HG03571 (cell line): ENCODE measurements around the gene NMT2.

Experiments used
- ATAC-seq: cut with Tn5 transposase; IDR thresholded peaks from one replicate; pipeline ENCODE4 v1.9.1; 2021; ENCODE audit not compliant: unreplicated experiment

NMT2 gene

DNA sequence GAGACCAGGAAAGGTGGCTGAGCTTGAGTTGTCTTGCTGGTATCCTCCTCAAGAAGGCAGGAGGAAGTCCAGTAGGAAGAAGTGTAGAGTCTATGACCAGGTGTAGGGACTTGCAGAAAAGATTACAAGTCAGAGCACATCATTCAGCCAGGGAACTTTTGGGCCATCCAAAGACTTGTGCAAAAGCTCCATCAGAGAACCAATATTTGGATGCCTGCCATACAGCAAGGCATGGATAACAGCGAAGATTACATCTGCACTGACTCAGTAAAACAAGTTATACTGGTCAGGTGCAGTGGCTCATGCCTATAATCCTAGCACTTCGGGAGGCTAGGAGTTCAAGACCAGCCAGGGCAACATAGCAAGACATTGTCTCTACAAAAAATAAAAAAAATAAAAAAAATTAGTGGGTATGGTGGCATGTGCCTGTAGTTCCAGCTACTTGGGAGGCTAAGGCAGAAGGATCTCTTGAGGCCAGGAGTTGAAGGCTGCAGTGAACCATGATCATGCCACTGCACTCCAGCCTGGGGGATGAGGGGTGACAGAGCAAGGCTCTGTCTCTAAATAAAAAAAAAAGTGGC, 13.2 kb upstream of the NMT2 start:
- ATAC-seq = no peak

DNA sequence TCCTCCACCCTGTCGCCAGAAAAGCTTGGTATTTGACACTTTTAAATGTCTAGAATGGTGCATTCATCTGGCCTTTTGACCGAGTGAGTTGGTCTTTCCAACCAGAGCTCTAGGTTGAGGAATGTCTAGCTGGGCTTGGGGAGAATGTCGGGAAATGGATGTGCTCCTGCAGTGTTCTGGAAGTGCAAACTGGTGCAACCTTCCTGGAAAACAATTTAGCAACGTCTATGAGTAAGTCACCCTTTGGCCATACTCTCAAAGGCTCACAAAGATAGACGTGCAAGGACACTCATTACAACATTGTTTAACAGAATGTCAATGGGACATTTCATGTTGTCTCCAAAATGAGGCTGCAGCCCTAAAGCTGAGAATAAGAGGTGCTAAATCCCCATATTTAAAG, 12.2 kb upstream of the NMT2 start:
- no peak for ATAC-seq

DNA sequence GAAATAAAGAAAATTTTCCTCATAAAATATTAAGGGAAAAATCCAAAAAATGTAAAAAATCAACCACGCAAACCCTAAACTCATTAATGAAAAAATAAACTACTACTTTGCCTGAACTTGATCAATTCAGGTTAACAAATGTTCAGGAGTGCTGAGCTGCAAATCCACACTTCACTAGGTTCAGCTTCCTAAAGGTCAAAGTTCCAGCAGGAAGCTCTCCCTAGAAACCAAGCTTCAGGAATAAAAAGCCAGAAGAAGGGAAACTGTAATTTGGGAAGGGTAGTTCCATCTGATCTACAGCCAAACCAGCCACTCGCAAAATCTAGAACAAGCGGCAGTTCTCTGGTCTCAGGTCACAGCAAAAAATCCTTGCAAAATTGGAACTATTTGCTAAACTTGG, 7.8 kb upstream of the NMT2 start:
- no peak for ATAC-seq

DNA sequence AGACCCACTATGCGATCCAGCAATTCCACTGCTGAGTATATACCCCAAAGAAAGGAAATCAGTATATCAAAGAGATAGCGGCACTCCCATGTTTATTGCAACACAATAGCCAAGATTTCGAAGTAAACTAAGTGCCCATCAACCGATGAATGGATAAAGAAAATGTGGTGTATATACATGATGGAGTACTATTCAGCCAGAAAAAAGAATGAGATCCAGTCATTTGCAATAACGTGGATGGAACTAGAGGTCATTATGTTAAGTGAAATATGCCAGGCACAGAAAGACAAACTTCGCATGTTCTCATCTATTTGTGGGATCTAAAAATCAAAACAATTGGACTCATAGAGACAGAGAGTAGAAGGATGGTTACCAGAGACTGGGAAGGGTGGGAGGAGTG, 7.1 kb upstream of the NMT2 start:
- no peak for ATAC-seq

DNA sequence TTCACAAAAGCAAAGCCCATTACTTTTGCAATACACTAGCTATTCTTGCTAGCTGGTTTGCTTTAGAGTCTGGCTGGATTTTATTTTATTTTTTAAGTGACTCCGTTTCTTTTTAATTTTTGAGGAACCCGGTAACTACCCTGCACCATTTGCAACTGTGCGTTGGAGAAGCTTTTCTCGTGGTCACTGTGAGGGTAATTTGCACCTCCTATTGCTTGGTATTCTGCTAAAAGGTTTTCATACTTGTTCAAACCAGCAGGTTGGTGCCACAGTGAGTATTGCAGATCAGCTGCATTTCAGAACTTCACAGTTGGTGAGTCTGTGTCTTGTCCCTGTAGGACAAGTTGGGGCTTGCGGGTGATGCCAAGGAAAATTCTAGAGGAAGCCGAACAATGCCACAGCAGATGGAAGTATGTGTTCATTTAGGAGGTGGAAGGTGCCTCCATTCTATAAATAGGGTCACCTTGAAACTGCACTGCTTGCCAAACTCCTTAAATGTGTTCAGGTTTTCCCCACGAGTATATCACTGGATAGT, 3.9 kb upstream of the NMT2 start:
- no peak for ATAC-seq

DNA sequence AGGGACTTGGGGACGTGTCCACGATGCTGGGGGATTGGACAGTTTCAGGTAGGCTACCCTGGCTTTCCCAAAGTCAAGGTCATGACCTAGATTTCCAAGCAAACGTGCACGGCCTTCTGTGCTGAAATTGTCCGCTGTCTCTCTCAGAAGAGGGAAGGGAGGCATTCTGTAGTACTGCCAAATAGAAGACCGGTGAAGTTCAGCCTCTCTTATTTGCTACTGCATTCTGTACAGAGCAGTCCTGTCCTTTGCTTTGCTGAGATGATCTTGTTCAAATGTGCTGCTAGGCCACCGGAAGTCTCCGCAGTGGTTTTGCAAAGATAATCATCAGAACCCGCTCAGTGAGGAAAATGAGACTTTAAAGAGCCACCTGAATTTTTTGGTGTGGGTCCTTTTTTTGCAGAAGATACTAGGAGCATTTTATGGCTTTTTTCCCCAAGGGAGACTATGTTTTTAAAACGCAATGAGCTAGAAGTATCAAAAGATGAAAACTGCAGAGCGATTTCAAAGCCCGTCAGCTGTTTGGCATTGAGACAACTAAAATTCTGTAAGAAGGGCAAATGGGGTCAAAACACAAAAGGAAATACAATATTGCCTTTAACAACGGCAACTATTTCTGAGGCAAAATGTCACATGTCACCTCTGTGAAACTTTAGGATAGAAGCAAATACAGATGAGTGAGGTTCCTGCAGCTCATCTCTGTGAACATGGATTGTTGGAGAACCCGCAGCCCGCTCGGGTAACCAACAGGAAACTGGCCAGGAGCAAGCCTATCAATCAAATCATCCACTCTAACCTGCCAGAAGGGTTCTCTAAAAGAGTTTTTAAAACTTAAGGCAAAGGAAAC, 1.3 kb upstream of the NMT2 start:
- no peak for ATAC-seq

DNA sequence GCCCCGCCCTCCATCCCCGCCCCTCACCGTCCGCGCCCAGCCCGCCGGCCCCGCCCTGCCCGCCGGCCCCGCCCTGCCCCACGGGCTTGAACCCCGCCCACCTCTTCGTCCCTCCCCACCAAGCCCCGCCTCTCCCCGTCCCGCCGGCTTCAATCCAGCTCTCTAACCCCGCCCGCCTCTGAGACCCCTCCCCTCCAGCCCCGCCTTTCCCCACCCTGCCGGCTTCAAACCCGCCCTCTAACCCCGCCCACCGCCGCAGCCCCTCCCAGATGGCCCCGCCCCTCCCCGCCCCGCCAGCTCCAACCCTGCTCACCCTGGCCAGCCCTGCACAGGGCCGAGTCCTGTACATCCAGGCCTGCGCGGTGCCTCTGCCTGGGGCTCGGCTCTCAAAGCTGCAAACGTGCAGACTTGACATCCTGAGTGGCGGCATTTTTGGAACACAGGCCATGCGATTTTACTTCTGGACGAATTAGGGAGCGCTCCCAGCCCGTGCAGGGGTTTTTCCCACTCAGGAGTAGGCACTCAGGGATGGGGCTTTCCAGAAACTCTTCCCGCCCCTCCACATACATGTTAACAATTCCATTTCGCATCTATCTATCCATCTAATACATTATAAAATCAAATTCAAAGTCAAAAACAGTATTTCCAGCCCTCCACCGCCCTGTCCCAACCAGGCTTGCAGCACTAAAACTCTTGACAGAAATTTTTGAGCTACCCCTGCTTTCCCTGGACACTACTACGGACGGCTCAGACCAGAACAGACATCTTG, 477 bp upstream of the NMT2 start:
- ATAC-seq = peak; percentile 50

DNA sequence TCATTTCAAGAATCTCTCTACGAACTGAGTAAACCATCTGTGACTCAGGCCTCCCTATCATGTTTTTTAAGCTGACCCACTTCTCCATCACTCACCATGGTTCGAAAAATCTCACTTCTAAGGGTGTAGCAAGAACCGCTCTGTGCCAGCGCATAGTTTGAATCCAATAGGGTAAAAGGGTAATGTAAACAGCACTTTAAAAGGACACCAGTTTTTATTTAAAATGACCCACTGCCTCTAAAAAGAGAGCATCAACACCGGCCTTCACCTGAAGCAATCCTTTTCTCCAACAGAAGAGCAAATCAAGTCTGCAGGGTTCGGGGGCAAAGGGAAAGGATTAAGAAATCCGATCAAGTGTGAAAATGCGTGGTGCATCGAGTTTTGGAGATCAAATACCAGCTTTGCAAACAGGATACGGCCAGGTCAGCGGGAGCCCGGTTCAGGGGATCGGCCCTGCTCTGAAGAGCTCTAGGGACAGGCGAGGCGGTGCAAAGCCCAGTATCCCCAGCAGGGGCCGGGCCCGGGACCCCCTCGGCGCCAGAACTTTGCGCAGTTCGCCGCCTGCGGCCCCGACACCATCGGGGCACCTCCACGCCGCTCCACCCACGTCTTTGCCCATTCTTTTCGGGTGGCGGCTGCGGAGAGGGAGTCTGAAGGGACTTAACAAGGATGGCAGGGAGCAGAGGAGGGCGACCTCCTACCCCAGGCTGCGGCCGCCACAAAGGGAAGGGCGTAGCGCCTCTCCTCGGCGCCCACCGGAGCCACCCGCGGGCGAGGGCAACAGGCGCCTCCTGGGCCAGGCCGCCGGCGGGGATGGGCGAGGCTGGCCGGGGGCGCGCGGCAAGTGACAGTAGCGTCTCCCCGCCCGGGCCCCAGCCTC, 842 bp downstream of the NMT2 start:
- peak; percentile 32 for ATAC-seq

DNA sequence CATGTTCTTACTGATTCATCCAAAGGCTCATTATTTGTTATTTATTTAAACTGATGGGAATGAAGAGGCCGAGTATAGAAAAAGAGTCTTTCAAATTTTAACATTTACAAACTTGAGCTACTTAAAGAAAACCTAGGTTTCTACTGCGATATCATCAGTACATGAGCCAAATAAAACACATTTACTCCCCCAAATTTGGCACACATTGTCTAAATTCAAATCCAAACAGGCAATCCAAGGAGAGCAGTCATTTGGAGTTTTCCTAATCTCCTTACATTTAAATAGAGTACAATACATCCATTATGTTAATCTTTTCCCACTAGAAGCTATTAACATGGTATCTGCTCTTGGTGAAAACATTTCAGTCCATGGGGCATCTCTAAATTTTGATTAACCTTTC, 2.2 kb downstream of the NMT2 start:
- ATAC-seq = no peak

DNA sequence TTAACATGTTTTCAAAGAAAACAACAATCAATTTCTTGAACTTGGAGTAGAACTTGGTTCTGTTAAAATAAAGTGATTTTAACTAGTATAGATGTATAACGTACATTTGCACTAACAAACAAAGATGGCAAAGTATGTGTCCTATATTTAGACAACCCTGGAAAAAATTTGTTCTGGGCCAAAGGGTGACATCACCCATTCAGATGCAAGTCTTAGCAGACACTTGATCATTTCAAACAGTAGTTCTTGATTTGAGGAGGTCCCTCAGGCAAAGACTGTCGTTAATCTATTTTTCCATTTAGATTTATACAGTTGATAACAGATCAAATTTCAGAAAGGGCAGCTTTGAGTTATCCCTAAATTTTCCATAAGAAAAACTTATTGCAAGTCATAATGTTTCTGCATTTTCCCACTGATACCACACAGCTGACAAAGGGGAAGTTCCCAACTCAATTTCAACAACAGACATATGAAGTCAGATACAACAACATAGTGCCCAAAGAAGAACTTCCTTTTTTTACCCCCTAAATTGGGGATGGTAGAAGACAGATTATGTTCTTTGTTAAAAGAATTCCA, 5.2 kb downstream of the NMT2 start:
- no peak for ATAC-seq

DNA sequence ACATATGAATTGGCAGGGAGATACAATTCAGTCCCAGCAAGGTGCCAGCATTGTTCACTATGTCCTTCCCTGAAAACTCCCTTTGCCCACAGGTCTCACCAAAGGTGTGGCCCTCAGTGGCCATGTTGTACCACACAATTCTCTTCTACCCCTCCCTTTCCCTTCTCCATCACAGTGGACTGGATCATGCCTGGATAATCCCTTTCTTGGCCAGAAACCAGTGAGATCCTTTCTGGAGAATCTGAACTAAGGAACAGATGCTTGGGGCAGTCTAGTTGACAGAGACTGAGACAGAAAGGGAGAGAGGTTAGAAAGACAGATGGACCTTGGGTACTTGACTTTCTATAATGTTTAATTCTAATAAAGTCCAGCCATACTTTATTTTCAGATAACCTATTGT, 9.5 kb downstream of the NMT2 start:
- no peak for ATAC-seq

DNA sequence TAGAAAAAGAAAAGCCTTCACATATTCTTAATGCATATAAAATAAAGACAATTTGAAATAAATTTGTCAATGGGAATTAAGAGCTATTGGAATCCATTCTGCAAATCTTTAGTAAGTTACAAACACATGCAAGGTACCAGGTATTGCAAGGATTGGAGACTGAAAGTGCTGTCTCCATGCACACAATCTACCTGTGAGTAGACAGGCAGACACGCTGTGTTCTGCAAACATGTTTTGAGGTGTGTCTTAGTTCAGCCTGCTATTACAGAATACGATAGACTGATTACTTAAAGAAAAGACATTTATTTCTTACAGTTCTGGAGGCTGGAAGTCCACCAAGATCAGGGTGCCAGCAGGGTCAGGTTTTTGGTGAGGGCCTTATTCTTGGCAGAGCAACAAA, 10.0 kb downstream of the NMT2 start:
- no peak for ATAC-seq

DNA sequence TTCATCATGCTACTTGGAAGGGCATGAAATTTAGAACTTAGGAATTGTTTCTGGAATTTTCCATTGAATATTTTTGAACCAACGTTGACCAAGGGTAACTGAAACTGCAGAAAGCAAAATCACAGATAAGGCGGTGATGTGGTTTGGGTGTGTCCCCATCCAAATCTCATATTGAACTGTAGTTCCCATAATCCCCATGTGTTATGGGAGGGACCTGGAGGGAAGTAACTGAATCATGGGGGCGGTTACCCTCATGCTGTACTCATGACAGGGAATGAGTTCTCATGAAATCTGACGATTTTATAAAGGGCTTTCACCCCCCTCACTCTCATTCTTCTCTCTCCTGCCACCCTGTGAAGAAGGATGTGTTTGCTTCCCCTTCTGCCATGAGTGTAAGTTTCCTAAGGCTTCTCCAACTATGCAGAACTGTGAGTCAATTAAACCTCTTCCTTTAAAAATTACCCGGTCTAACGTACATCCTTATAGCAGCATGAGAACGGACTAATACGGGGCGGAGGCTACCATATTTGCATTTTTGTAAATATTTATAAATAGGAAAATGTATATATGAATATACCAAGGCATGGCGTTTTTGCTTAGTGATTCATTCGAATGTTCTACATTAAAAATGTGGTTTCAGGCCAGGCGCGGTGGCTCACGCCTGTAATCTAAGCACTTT, 12.4 kb downstream of the NMT2 start:
- no peak for ATAC-seq

DNA sequence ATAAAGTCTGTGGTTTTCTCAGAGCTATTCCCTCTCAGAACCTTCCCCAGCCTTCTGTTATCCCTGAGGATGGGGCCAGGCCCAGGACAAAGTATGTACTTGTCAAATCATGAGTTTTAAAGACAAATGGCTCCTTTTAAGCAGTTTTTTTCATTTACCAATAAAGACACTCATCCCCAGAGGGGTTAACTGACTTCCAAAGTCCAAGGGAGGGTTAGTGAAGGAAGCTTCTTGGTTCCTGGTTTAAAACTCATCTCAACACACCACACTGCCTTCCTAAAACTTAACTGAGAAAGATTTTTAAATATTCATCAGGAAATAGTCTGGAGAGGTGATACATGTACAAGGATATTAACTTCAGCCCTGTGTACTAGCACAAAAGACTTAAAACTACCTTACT, 15.9 kb downstream of the NMT2 start:
- ATAC-seq = no peak

DNA sequence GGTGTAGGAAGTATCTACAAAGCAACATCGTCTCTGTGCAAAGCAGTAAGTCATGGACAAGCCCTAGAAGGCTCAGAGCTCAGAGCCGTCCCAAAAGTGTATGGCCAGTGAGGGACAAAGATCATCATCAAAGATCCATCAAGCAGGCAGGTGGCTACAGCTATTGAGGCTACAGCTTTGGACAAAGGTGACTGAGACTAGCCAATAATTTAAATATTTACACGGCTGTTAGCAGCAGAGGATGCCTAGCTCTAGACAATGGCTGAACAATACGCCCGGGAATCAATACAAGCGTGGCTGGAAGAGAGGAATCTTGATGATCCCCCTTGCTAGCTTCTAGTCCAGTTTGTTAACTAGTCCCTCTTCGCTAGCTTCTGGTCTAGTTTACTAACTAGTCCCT, 17.9 kb downstream of the NMT2 start:
- no peak for ATAC-seq

DNA sequence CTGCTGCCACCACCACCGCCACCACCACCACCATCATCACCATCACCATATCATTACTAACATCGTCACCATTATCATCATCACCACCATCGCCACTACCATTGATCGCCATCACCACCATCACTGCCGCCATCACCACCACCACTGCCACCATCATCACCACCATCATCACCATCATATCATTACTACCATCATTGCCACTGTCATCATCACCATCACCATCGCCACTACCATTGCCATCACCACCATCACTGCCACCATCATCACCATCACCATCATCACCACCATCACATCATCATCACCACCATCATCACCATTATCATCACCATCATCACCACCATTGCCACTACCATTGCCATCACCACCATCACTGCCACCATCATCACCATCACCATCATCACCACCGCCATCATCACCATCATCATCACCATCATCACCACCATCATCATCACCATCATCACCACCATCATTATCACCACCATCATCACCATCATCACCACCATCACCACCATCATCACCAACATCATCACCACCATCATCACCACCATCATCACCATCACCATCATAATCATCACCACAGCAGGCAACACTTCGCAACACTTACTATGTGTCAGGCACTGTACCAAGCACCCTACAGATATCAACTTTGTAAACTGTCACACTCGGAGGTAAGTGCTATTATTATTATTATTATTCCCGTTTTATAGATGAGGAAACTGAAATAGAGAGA, 19.3 kb downstream of the NMT2 start:
- ATAC-seq = no peak

DNA sequence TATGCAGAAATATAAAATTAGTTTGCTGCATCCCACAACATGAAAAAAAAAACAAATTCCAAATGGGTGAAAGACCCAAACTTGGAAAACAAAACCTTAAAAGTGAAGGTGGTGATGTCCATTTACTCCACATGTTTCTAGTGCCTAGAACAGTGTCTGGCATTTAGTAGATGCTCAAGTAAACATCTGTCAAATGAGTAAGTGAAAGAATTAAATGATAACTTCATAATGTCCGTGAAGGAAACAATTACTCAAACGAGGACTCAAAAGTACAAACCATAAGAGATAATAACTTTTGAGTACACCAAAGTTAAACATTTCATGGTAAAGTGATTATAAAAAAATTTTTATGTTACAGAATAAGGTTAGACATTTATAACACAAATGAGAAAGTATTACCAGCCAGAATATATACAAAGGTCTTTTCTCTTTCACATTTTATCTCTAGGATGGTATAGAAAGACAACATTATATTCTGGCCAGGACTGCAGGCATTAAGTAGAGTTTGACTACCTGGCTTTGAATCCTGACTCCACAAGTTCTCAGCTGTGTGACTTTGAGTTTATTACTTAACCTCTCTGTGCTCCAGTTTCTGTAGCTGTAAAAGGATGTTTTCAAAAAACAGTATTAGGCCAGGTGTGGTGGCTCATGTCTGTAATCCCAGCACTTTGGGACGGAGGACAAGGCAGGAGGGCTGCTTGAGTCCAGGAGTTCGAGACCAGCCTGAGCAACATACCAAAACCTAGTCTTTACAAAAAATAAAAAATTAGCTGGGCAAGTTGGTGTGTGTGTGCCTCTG, 20.7 kb downstream of the NMT2 start:
- ATAC-seq = no peak

DNA sequence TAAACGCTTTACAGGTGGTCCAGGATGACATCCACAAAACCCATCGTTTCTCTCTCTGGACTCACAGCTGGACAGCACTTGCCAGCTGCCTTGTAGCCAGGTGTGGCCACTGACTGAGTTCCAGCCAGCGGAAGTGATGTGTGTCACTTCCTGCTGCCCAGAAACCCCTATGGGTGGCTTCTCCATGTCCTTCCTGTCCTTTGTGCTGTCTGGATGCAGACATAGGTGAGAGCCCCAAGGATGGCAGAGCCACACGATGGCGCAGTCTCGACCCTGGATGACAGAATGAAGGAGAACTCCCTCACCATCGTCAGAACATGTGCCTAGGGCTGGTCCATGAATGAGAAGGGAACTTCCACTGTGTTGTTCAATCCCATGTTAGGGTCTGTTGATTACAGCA, 22.1 kb downstream of the NMT2 start:
- ATAC-seq = no peak

DNA sequence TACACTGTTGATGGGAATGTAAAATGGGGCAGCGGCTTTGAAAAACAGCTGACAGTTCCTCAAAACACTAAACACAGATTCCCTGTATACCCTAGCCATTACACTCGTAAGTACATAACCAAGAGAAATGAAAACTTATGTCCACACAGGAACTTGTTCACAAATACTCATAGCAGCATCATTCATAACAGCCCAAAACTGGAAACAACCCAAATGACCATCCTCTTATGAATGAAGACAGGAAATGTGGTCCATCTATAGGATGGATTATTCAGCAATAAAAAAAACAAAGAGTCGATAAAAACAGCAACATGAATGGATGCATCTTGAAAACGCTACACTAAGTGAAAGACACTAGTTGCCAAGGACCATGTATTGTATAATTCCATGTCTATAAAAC, 23.7 kb downstream of the NMT2 start:
- no peak for ATAC-seq
